H1 (cell line): Measurements from ENCODE around the gene ZSCAN22. TPM values are rescaled to one million over a fixed set of nuclear protein-coding genes. Genes with fewer than 3 reads are reported as not detected.

Source experiments
- BCL11A ChIP-seq, 2 experiments: IDR thresholded peaks; one replicate each; pipeline ENCODE4 v1.6.1; 2011; ENCODE audit warnings: low read depth in 2 of 2, low read length in 2 of 2, mild to moderate bottlenecking in 2 of 2
- CHD7 ChIP-seq: fragments of 300-600 bp; sonication (generic); IDR thresholded peaks from 2 replicates; pipeline ENCODE4 v1.7.1; 2012; ENCODE audit warnings: low read length, moderate library complexity, mild to moderate bottlenecking, inconsistent platforms; ENCODE audit not compliant: insufficient replicate concordance
- FOSL1 ChIP-seq: IDR thresholded peaks from 2 replicates; pipeline ENCODE4 v1.6.1; 2011; ENCODE audit warnings: mild to moderate bottlenecking, low read depth, low read length, moderate library complexity; ENCODE audit not compliant: insufficient read depth
- MAFK ChIP-seq: IDR thresholded peaks from 2 replicates; pipeline ENCODE4 v1.6.1; 2012; ENCODE audit warnings: low read depth, mild to moderate bottlenecking, improper control_type of control experiment, low read length
- NRF1 ChIP-seq: IDR thresholded peaks from 2 replicates; pipeline ENCODE4 v1.6.1; 2011; ENCODE audit warnings: mild to moderate bottlenecking, low read depth, low read length, improper control_type of control experiment
- RAD21 ChIP-seq, 2 experiments: IDR thresholded peaks in 1 of 2; conservative IDR thresholded peaks in 1 of 2; 2 replicates each; pipeline ENCODE4 v1.6.1; 2011; ENCODE audit warnings: low read depth in 2 of 2, low read length in 2 of 2, improper control_type of control experiment in 1 of 2, inconsistent platforms in 1 of 2, mild to moderate bottlenecking in 1 of 2, moderate library complexity in 1 of 2
- SAP30 ChIP-seq: fragments of 300-600 bp; sonication (generic); IDR thresholded peaks from 2 replicates; pipeline ENCODE4 v1.7.1; 2012; ENCODE audit warnings: low read length, moderate library complexity, mild to moderate bottlenecking, inconsistent platforms; ENCODE audit not compliant: insufficient read depth, insufficient replicate concordance
- TAF1 ChIP-seq: IDR thresholded peaks from 2 replicates; pipeline ENCODE4 v1.6.1; 2011; ENCODE audit warnings: mild to moderate bottlenecking, low read depth, low read length
- USF2 ChIP-seq: IDR thresholded peaks from 2 replicates; pipeline ENCODE4 v1.6.1; 2011; ENCODE audit warnings: low read length, improper control_type of control experiment
- polyA plus RNA-seq, 7 experiments: library from polyadenylated mRNA; depleted of rRNA in 3 of 7; stranded (reverse) in 5 of 7; unstranded in 2 of 7; fragments of >200 nt in 5 of 7; fragments of 200-250 nt in 2 of 7; gene quantifications; 1 replicate in 5 of 7; 2 replicates in 1 of 7; 4 replicates in 1 of 7; pipeline versions ENCODE4 v1.2.1 to v1.2.3, GENCODE V29; 2011 to 2013; ENCODE audit warnings: missing spikeins in 2 of 7, mixed read lengths in 2 of 7
- total RNA-seq: library from RNA; stranded (reverse); fragmentation: NEBNext Ultra II Directional; extraction: Animal tissue kit (Norgen Biotek cat#: 25700); gene quantifications from 2 replicates; pipeline ENCODE4 v1.2.1, GENCODE V29; 2021

The ZSCAN22 gene
- total and polyA plus RNA-seq, 2 of the 8 experiments (the other 6 are each of a cell fraction or from before 2014, with no cell fraction given) = 3.2 to 3.3 TPM

- no peak for TF ChIP-seq CHD7
- no peak for TF ChIP-seq TAF1
- TF ChIP-seq USF2 = no peak
- TF ChIP-seq FOSL1 = no peak
- no peak for TF ChIP-seq BCL11A (IDR thresholded peaks at IDR 0.05; ENCODE audit: low read depth in 2 of 2, low read length in 2 of 2)
- no peak for TF ChIP-seq NRF1
- TF ChIP-seq RAD21 (IDR thresholded peaks at IDR 0.05 in 1 of 2, conservative IDR thresholded peaks at IDR 0.05 in 1 of 2; ENCODE audit: low read depth in 2 of 2, low read length in 2 of 2) = no peak
- no peak for TF ChIP-seq MAFK
- TF ChIP-seq SAP30 = no peak
These were observed 58.6 kb downstream of the ZSCAN22 start (continued) for GRCh38 chr19:58385313-58385890.
